H1 (cell line): Measurements from ENCODE around the gene KARS1. TPM values are rescaled to one million over a fixed set of nuclear protein-coding genes. Genes with fewer than 3 reads are reported as not detected.

Source experiments
- CTCF ChIA-PET: fragments of 300-600 bp; sonication (Branson Sonifier 250); formaldehyde crosslinking; loops from one replicate; lab custom pipeline; 2021; ENCODE audit not compliant: partially characterized antibody; lab: Charles Lee
- POLR2A ChIA-PET: fragments of 300-600 bp; sonication (Branson Sonifier 250); formaldehyde crosslinking; loops from one replicate; lab custom pipeline; 2021; ENCODE audit warnings: inconsistent platforms; ENCODE audit not compliant: partially characterized antibody; lab: Charles Lee
- DNase-seq, 2 experiments: peaks; one replicate each; pipeline versions ENCODE4 v3.0.0 to v3.0.0-alpha.2; 2010 to 2022; ENCODE audit warnings: low spot score in 2 of 2, low read depth in 1 of 2, mixed read lengths in 1 of 2
- FAIRE-seq: peaks from 2 replicates; lab custom pipeline; 2011; peaks lifted over from hg19 to GRCh38; lab: Jason Lieb, UNC
- H2AFZ ChIP-seq: 2 replicates; pipeline ENCODE4 v1.8.1; 2012; ENCODE audit warnings: low read length, inconsistent platforms
- H2AK5ac ChIP-seq: 2 replicates; pipeline ENCODE4 v1.6.1; 2013; ENCODE audit warnings: low read depth, low read length
- H2BK120ac ChIP-seq: replicated peaks from 2 replicates; pipeline ENCODE3; 2013; ENCODE audit warnings: low read depth, low read length, inconsistent platforms
- H2BK12ac ChIP-seq: 2 replicates; pipeline ENCODE4 v1.6.1; 2013; ENCODE audit warnings: low read depth, low read length
- H2BK15ac ChIP-seq: 2 replicates; pipeline ENCODE4 v1.6.1; 2013; ENCODE audit warnings: low read length
- H2BK20ac ChIP-seq: 2 replicates; pipeline ENCODE4 v1.6.1; 2013; ENCODE audit warnings: low read length
- H2BK5ac ChIP-seq: 2 replicates; pipeline ENCODE4 v1.6.1; 2013; ENCODE audit warnings: low read depth, low read length
- H3K14ac ChIP-seq: 2 replicates; pipeline ENCODE4 v1.6.1; 2013; ENCODE audit warnings: inconsistent platforms; ENCODE audit not compliant: insufficient read length
- H3K18ac ChIP-seq: 2 replicates; pipeline ENCODE4 v1.6.1; 2013; ENCODE audit warnings: low read length; ENCODE audit errors: extremely low read depth
- H3K23ac ChIP-seq: 2 replicates; pipeline ENCODE4 v1.6.1; 2013; ENCODE audit warnings: inconsistent platforms; ENCODE audit not compliant: insufficient read length
- H3K23me2 ChIP-seq: 2 replicates; pipeline ENCODE4 v1.6.1; 2013; ENCODE audit warnings: low read depth, low read length
- H3K27ac ChIP-seq: 2 replicates; pipeline ENCODE4 v1.6.1; 2011; ENCODE audit warnings: low read depth, low read length, inconsistent platforms
- H3K27me3 ChIP-seq, 4 experiments: replicated peaks in 1 of 4; 1 replicate in 1 of 4; 2 replicates in 3 of 4; pipeline versions ENCODE4 v1.6.1 to v1.8.1; 2011 to 2013; ENCODE audit warnings: low read length in 3 of 4, mild to moderate bottlenecking in 3 of 4, inconsistent platforms in 2 of 4, mixed read lengths in 2 of 4, moderate library complexity in 1 of 4; ENCODE audit not compliant: control insufficient read depth in 3 of 4, insufficient read depth in 3 of 4; ENCODE audit errors: extremely low read depth in 1 of 4
- H3K36me3 ChIP-seq, 4 experiments: 2 replicates each; pipeline versions ENCODE4 v1.6.1 to v1.8.1; 2011 to 2013; ENCODE audit warnings: mild to moderate bottlenecking in 4 of 4, low read length in 3 of 4, moderate library complexity in 2 of 4, control low read depth in 1 of 4, inconsistent platforms in 1 of 4; ENCODE audit not compliant: insufficient read depth in 4 of 4, control insufficient read depth in 2 of 4
- H3K4ac ChIP-seq: replicated peaks from 2 replicates; pipeline ENCODE3; 2013; ENCODE audit warnings: low read length, low read depth, mixed read lengths, inconsistent platforms; ENCODE audit not compliant: insufficient read length
- H3K4me1 ChIP-seq, 4 experiments: replicated peaks in 1 of 4; 1 replicate in 1 of 4; 2 replicates in 3 of 4; pipeline versions ENCODE4 v1.6.1 to v1.8.1; 2011 to 2013; ENCODE audit warnings: low read length in 3 of 4, inconsistent platforms in 2 of 4, mixed read lengths in 1 of 4; ENCODE audit not compliant: insufficient read depth in 4 of 4, control insufficient read depth in 3 of 4
- H3K4me2 ChIP-seq, 2 experiments: 2 replicates each; pipeline versions ENCODE4 v1.6.1 to v1.8.1; 2011 to 2013; ENCODE audit warnings: low read depth in 2 of 2, low read length in 2 of 2, control low read depth in 1 of 2, inconsistent platforms in 1 of 2, mild to moderate bottlenecking in 1 of 2; ENCODE audit not compliant: insufficient read depth in 1 of 2
- H3K4me3 ChIP-seq, 4 experiments: fragments of 200-600, 300-600 bp in 1 of 4; sonication (generic), shearing (Covaris generic), sonication (Bioruptor Twin) in 1 of 4; 2 replicates each; pipeline versions ENCODE4 v1.5.1 to v1.8.1; 2011 to 2016; ENCODE audit warnings: low read length in 4 of 4, low read depth in 3 of 4, control low read depth in 2 of 4, inconsistent platforms in 2 of 4, mild to moderate bottlenecking in 2 of 4, mixed read lengths in 1 of 4, moderate library complexity in 1 of 4; ENCODE audit not compliant: insufficient read depth in 2 of 4; ENCODE audit errors: extremely low read depth in 1 of 4
- H3K56ac ChIP-seq: replicated peaks from 2 replicates; pipeline ENCODE3; 2013; ENCODE audit warnings: low read depth, mild to moderate bottlenecking, mixed read lengths, low read length, inconsistent platforms; ENCODE audit not compliant: insufficient read length
- H3K79me1 ChIP-seq: 2 replicates; pipeline ENCODE4 v1.6.1; 2013; ENCODE audit warnings: low read depth, low read length, control low read depth
- H3K79me2 ChIP-seq, 2 experiments: 2 replicates each; pipeline versions ENCODE4 v1.6.1 to v1.8.1; 2012 to 2013; ENCODE audit warnings: low read length in 2 of 2, mild to moderate bottlenecking in 2 of 2, inconsistent platforms in 1 of 2; ENCODE audit not compliant: insufficient read depth in 2 of 2, control insufficient read depth in 1 of 2
- H3K9ac ChIP-seq, 4 experiments: replicated peaks in 1 of 4; 1 replicate in 1 of 4; 2 replicates in 3 of 4; pipeline versions ENCODE4 v1.6.1 to v1.8.1; 2011 to 2013; ENCODE audit warnings: low read depth in 3 of 4, low read length in 3 of 4, control low read depth in 2 of 4, mild to moderate bottlenecking in 2 of 4, moderate library complexity in 2 of 4, inconsistent platforms in 1 of 4; ENCODE audit errors: extremely low read depth in 1 of 4
- H3K9me3 ChIP-seq, 2 experiments: 2 replicates each; pipeline versions ENCODE4 v1.6.1 to v1.8.1; 2012 to 2013; ENCODE audit warnings: mild to moderate bottlenecking in 2 of 2, moderate library complexity in 2 of 2, control low read depth in 1 of 2, inconsistent platforms in 1 of 2, low read depth in 1 of 2, low read length in 1 of 2, mixed read lengths in 1 of 2; ENCODE audit not compliant: insufficient read depth in 2 of 2
- H4K20me1 ChIP-seq, 2 experiments: replicated peaks in 1 of 2; 2 replicates each; pipeline versions ENCODE3 to v1.8.1; 2011 to 2013; ENCODE audit warnings: inconsistent platforms in 2 of 2, low read length in 2 of 2, mild to moderate bottlenecking in 1 of 2; ENCODE audit not compliant: insufficient read depth in 2 of 2, control insufficient read depth in 1 of 2
- H4K5ac ChIP-seq: 2 replicates; pipeline ENCODE4 v1.6.1; 2013; ENCODE audit warnings: low read length, low read depth, mixed read lengths, inconsistent platforms; ENCODE audit not compliant: insufficient read length
- H4K8ac ChIP-seq: 2 replicates; pipeline ENCODE4 v1.8.0; 2013; ENCODE audit warnings: mild to moderate bottlenecking, moderate library complexity, low read length, inconsistent platforms; ENCODE audit not compliant: insufficient read depth; ENCODE audit errors: extremely low read depth
- H4K91ac ChIP-seq: replicated peaks from 2 replicates; pipeline ENCODE3; 2013; ENCODE audit warnings: low read length, mixed read lengths, inconsistent platforms; ENCODE audit not compliant: insufficient read length
- CBX8 ChIP-seq: fragments of 300-800, 300-1000 bp; sonication (generic); IDR thresholded peaks from 2 replicates; pipeline ENCODE4 v1.7.1; 2016; ENCODE audit warnings: low read depth, low read length, borderline replicate concordance
- NANOG ChIP-seq: IDR thresholded peaks from 2 replicates; pipeline ENCODE4 v1.6.1; 2011; ENCODE audit warnings: low read length, low read depth, mild to moderate bottlenecking, inconsistent platforms; ENCODE audit not compliant: insufficient read depth, poor library complexity, severe bottlenecking
- NRF1 ChIP-seq: IDR thresholded peaks from 2 replicates; pipeline ENCODE4 v1.6.1; 2011; ENCODE audit warnings: mild to moderate bottlenecking, low read depth, low read length, improper control_type of control experiment
- POLR2A ChIP-seq, 2 experiments: IDR thresholded peaks; 1 replicate in 1 of 2; 2 replicates in 1 of 2; pipeline ENCODE4 v1.6.1; 2011; ENCODE audit warnings: low read depth in 2 of 2, low read length in 2 of 2, mild to moderate bottlenecking in 2 of 2; ENCODE audit errors: control extremely low read depth in 1 of 2
- TEAD4 ChIP-seq: IDR thresholded peaks from 2 replicates; pipeline ENCODE4 v1.6.1; 2012; ENCODE audit warnings: low read depth, low read length, inconsistent platforms, mixed read lengths
- WGBS, 2 experiments: shearing (Covaris generic) in 1 of 2; methylation state at CpG; one replicate each; pipeline versions ENCODE4 v1.1.6 to v1.1.7; 2013 to 2015; ENCODE audit warnings: low lambda C conversion rate in 2 of 2, mixed read lengths in 2 of 2, inconsistent platforms in 1 of 2, low coverage in 1 of 2, missing lambda C conversion rate in 1 of 2; ENCODE audit not compliant: insufficient replicate concordance in 2 of 2, insufficient coverage in 1 of 2, insufficient read length in 1 of 2; ENCODE audit errors: extremely low coverage in 1 of 2, missing lambda C conversion rate in 1 of 2; 5-methylcytosine and 5-hydroxymethylcytosine counted together
- polyA plus RNA-seq, 7 experiments: library from polyadenylated mRNA; depleted of rRNA in 3 of 7; stranded (reverse) in 5 of 7; unstranded in 2 of 7; fragments of >200 nt in 5 of 7; fragments of 200-250 nt in 2 of 7; gene quantifications; 1 replicate in 5 of 7; 2 replicates in 1 of 7; 4 replicates in 1 of 7; pipeline versions ENCODE4 v1.2.1 to v1.2.3, GENCODE V29; 2011 to 2013; ENCODE audit warnings: missing spikeins in 2 of 7, mixed read lengths in 2 of 7
- total RNA-seq: library from RNA; stranded (reverse); fragmentation: NEBNext Ultra II Directional; extraction: Animal tissue kit (Norgen Biotek cat#: 25700); gene quantifications from 2 replicates; pipeline ENCODE4 v1.2.1, GENCODE V29; 2021
- TF ChIP-seq, protein P1 (sequence below): IDR thresholded peaks from 2 replicates; pipeline ENCODE4 v1.6.1; 2012; ENCODE audit warnings: inconsistent platforms

KARS1 gene
- total and polyA plus RNA-seq, 2 of the 8 experiments (the other 6 are each of a cell fraction or from before 2014, with no cell fraction given), result 97.5 to 221 TPM

- no peak overlapping the region for H3K27ac ChIP-seq
- no peak overlapping the region for H3K18ac ChIP-seq
- H3K56ac ChIP-seq, result no peak overlapping the region
- no peaks in the 10 kb centered on the region for H3K27me3 ChIP-seq
- no peak overlapping the region for H2BK5ac ChIP-seq
- no peak overlapping the region for H3K4ac ChIP-seq
- no peak overlapping the region; a peak in 1 of 7 replicates for H3K9ac ChIP-seq
- no peaks in the 10 kb centered on the region for H3K9me3 ChIP-seq
- H2BK12ac ChIP-seq, result no peak overlapping the region
- no peak overlapping the region for H3K4me2 ChIP-seq
- H4K20me1 ChIP-seq, result peaks cover 0 to 1% of the 10 kb centered on the region in 2 experiments
- H2BK120ac ChIP-seq, result no peak overlapping the region
- H2AK5ac ChIP-seq, result no peak overlapping the region
- H3K4me3 ChIP-seq, result no peak overlapping the region
- ChIA-PET POLR2A (interaction anchor here (0.9 to 1.7 kb wide), 3 partner anchors 14 to 103 kb away, joined by 4 to 6 read pairs (median 5); no protein-coding TSS in a partner anchor), CTCF (interaction anchor here (0.6 to 4.3 kb wide), 13 partner anchors 8 to 424 kb away, joined by 3 to 22 read pairs (median 4); no protein-coding TSS in a partner anchor)
- H2BK20ac ChIP-seq, result no peak overlapping the region
- H4K5ac ChIP-seq, result no peak overlapping the region
- H3K23ac ChIP-seq, result no peak overlapping the region
- peaks cover 0 to 6% of the 10 kb centered on the region in 2 experiments; a peak in 1 of 4 replicates for H3K79me2 ChIP-seq
- no peak overlapping the region for H2AFZ ChIP-seq
- no peak for FAIRE-seq
- TF ChIP-seq NANOG, result no peak
- 0 out of 3 replicates have a peak, but pooled peaks of 1 of the 2 experiments have one; percentile 20 for TF ChIP-seq POLR2A (IDR thresholded peaks at IDR 0.05; ENCODE audit: control extremely low read depth in 1 of 2, low read depth in 2 of 2, low read length in 2 of 2)
- no peak for TF ChIP-seq CBX8
- TF ChIP-seq, protein P1, sequence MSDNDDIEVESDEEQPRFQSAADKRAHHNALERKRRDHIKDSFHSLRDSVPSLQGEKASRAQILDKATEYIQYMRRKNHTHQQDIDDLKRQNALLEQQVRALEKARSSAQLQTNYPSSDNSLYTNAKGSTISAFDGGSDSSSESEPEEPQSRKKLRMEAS, result no peak
- TF ChIP-seq TEAD4, result no peak
- TF ChIP-seq NRF1, result no peak
- H3K4me1 ChIP-seq, result peaks cover 0 to 9% (median 4%) of the 10 kb centered on the region in 4 experiments; a peak in 5 of 7 replicates
- no peak for DNase-seq
- H4K91ac ChIP-seq, result no peak overlapping the region
- peaks cover 6% of the 10 kb centered on the region for H3K23me2 ChIP-seq
- no peak overlapping the region; the same call in 1 of the 2 replicates for H4K8ac ChIP-seq
- H2BK15ac ChIP-seq, result no peak overlapping the region
- no peaks in the 10 kb centered on the region; the same call in 1 of the 2 replicates for H3K79me1 ChIP-seq
- H3K36me3 ChIP-seq, result peaks cover 4 to 43% (median 27%) of the 10 kb centered on the region in 4 experiments
- H3K14ac ChIP-seq, result no peak overlapping the region
- WGBS, 2 experiments, result 89% methylated on average over 20 of the region's 20 CpGs; no CpG with 5 or more reads in 1 of the 2 experiments
Observed at GRCh38 chr16:75620326-75621169, 26.9 kb downstream of the KARS1 start.
